ENCODE data around the gene OR6B2. TPM values are rescaled to one million over a fixed set of nuclear protein-coding genes. Genes with fewer than 3 reads are reported as not detected.

Gene OR6B2
- not detected for polyA plus RNA-seq
- long read RNA-seq, donor 1, result 0 reads
- long read RNA-seq, donor 2, result 0 reads
- long read RNA-seq, donor 3, result 0 reads
- long read RNA-seq, donor 4, result 0 reads
- long read RNA-seq, donor 5, result 0 reads
- long read RNA-seq, donor 6, result 0 reads
- long read RNA-seq, donor 7, result 0 reads
- long read RNA-seq, donor 8, result 0 reads
- long read RNA-seq, donor 9, result 0 reads
- long read RNA-seq, donor 10, result 0 reads

- 63 to 71% (median 63%) methylated on average over 6 of the region's 6 CpGs for WGBS, 3 donors
- no peak for FAIRE-seq
- no peaks in the 10 kb centered on the region for H3K36me3 ChIP-seq (ENCODE audit: control insufficient read depth in 3 of 3, insufficient read depth in 2 of 3, low read depth in 1 of 3, low read length in 3 of 3)
These were observed at the start of gene OR6B2 for GRCh38 chr2:240030379-240031094. TSS of gene OR6B2 (minus strand) at chr2:240030429. CDS start at chr2:240030429, 0 bp downstream.

DNA sequence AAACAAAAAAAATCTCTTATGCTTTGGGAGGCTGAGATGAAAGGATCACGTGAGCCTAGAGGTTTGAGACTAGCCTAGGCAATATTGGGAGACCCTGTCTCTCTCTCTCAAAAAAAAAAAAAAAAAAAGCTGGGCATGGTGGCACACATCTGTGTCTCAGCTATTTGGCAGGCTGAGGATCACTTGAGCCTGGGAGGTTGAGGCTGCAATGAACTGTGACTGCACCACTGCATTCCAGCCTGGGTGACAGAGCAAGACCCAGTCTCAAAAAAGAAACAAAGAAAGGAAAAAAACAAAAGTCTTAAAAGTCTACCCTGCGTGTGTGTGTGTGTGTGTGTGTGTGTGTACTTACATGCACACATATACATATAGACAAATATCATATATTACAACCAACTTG, 48.4 kb upstream of the OR6B2 start:
- H3K9me3 ChIP-seq (ENCODE audit: control insufficient read depth in 2 of 2, insufficient read depth in 1 of 2, low read depth in 1 of 2, low read length in 1 of 2), result no peaks in the 10 kb centered on the region
- no peak for FAIRE-seq
- 43 to 56% (median 52%) methylated on average over 2 of the region's 2 CpGs for WGBS, 3 donors
- H3K27me3 ChIP-seq (ENCODE audit: control insufficient read depth in 3 of 3, insufficient read depth in 3 of 3, low read length in 3 of 3), result peaks cover 0 to 2% (median 0%) of the 10 kb centered on the region in 3 donors
- H3K4me1 ChIP-seq (ENCODE audit: control insufficient read depth in 3 of 3, insufficient read depth in 2 of 3, low read depth in 1 of 3, low read length in 2 of 3), result no peaks in the 10 kb centered on the region
- DNase-seq, result no peak
- H3K36me3 ChIP-seq (ENCODE audit: control insufficient read depth in 3 of 3, insufficient read depth in 2 of 3, low read depth in 1 of 3, low read length in 3 of 3), result no peaks in the 10 kb centered on the region
- no peak overlapping the region for H3K4me3 ChIP-seq (ENCODE audit: low read depth in 1 of 3, low read length in 3 of 3)
- H3K27ac ChIP-seq (ENCODE audit: low read depth in 1 of 3, low read length in 2 of 3), result no peak overlapping the region

More at GRCh38 chr2:240030379-240031094, at the start of gene OR6B2:
- Histone ChIP-seq H3K9me3 (ENCODE audit: control insufficient read depth in 2 of 2, insufficient read depth in 1 of 2, low read depth in 1 of 2, low read length in 1 of 2) (no peaks in the 10 kb centered on the region), H3K4me1 (ENCODE audit: control insufficient read depth in 3 of 3, insufficient read depth in 2 of 3, low read depth in 1 of 3, low read length in 2 of 3) (no peaks in the 10 kb centered on the region), H3K4me3 (ENCODE audit: low read depth in 1 of 3, low read length in 3 of 3) (no peak within 1 kb of the TSS), H3K27ac (ENCODE audit: low read depth in 1 of 3, low read length in 2 of 3) (no peak within 1 kb of the TSS), H3K27me3 (ENCODE audit: control insufficient read depth in 3 of 3, insufficient read depth in 3 of 3, low read length in 3 of 3) (peaks cover 0 to 4% (median 0%) of the 10 kb centered on the region in 3 donors)
- no peak for DNase-seq

GRCh38 chr2:240077442-240077841, 47.2 kb upstream of the OR6B2 start:
- no peak for FAIRE-seq

GRCh38 chr2:240074545-240074944, 44.3 kb upstream of the OR6B2 start:
- Histone ChIP-seq H3K36me3 (ENCODE audit: control insufficient read depth in 3 of 3, insufficient read depth in 2 of 3, low read depth in 1 of 3, low read length in 3 of 3) (no peaks in the 10 kb centered on the region), H3K4me1 (ENCODE audit: control insufficient read depth in 3 of 3, insufficient read depth in 2 of 3, low read depth in 1 of 3, low read length in 2 of 3) (no peaks in the 10 kb centered on the region), H3K9me3 (ENCODE audit: control insufficient read depth in 2 of 2, insufficient read depth in 1 of 2, low read depth in 1 of 2, low read length in 1 of 2) (no peaks in the 10 kb centered on the region), H3K27me3 (ENCODE audit: control insufficient read depth in 3 of 3, insufficient read depth in 3 of 3, low read length in 3 of 3) (no peaks in the 10 kb centered on the region), H3K4me3 (ENCODE audit: low read depth in 1 of 3, low read length in 3 of 3) (no peak overlapping the region), H3K27ac (ENCODE audit: low read depth in 1 of 3, low read length in 2 of 3) (no peak overlapping the region)
- WGBS, 3 donors, result 66 to 87% (median 74%) methylated on average over 5 of the region's 5 CpGs
- FAIRE-seq, result no peak
- DNase-seq, result no peak

More at GRCh38 chr2:240077442-240077841, 47.2 kb upstream of the OR6B2 start:
- H3K27ac ChIP-seq (ENCODE audit: low read depth in 1 of 3, low read length in 2 of 3), result no peak overlapping the region
- H3K4me3 ChIP-seq (ENCODE audit: low read depth in 1 of 3, low read length in 3 of 3), result no peak overlapping the region
- no peaks in the 10 kb centered on the region for H3K36me3 ChIP-seq (ENCODE audit: control insufficient read depth in 3 of 3, insufficient read depth in 2 of 3, low read depth in 1 of 3, low read length in 3 of 3)
- no peak for DNase-seq
- no peaks in the 10 kb centered on the region for H3K4me1 ChIP-seq (ENCODE audit: control insufficient read depth in 3 of 3, insufficient read depth in 2 of 3, low read depth in 1 of 3, low read length in 2 of 3)
- no peaks in the 10 kb centered on the region for H3K9me3 ChIP-seq (ENCODE audit: control insufficient read depth in 2 of 2, insufficient read depth in 1 of 2, low read depth in 1 of 2, low read length in 1 of 2)
- peaks cover 0 to 2% (median 0%) of the 10 kb centered on the region in 3 donors for H3K27me3 ChIP-seq (ENCODE audit: control insufficient read depth in 3 of 3, insufficient read depth in 3 of 3, low read length in 3 of 3)

DNA sequence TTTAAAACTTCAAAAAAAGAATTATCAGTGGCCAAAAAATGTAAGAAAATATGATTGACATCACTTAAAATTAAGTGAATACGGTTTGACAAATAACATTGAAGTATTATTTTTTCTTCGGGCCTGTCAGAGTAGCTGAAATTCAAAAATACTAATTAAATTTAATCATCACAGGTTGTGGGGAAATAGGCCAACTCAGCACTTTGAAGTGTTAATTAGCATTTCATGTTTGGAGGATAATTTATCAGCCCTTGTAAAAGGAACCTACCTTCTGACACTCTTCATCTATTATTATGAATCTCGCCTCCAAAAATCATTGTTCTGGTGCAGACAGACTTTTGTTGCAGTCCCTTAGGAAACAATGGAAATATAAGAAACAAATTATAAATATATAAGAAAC, 40.7 kb upstream of the OR6B2 start:
- 87 to 90% (median 90%) methylated on average over 3 of the region's 3 CpGs for WGBS, 3 donors
- DNase-seq (no peak), FAIRE-seq (no peak)
- Histone ChIP-seq H3K4me1 (ENCODE audit: control insufficient read depth in 3 of 3, insufficient read depth in 2 of 3, low read depth in 1 of 3, low read length in 2 of 3) (no peaks in the 10 kb centered on the region), H3K27ac (ENCODE audit: low read depth in 1 of 3, low read length in 2 of 3) (no peak overlapping the region), H3K4me3 (ENCODE audit: low read depth in 1 of 3, low read length in 3 of 3) (no peak overlapping the region), H3K36me3 (ENCODE audit: control insufficient read depth in 3 of 3, insufficient read depth in 2 of 3, low read depth in 1 of 3, low read length in 3 of 3) (no peaks in the 10 kb centered on the region), H3K27me3 (ENCODE audit: control insufficient read depth in 3 of 3, insufficient read depth in 3 of 3, low read length in 3 of 3) (no peaks in the 10 kb centered on the region), H3K9me3 (ENCODE audit: control insufficient read depth in 2 of 2, insufficient read depth in 1 of 2, low read depth in 1 of 2, low read length in 1 of 2) (no peaks in the 10 kb centered on the region)

DNA sequence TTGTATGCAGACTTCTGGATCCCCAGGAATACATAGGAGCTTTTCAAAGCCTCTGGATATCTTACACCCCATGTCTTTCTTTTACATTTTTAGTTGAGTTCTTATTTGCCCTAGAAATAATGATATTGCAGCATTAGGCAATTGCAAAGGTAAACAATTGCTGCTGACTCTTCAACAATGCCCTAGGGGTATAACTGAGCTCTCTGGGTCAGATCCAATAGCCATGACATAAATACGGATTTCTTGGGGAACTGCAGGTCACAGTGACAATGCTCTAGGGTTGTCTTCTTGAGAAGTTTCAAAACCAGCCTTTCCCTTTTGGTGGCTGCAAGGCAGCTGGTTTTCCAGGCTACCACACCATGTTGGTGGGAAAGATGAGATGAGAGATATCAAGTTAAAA, 39.6 kb upstream of the OR6B2 start:
- 64 to 77% (median 77%) methylated on average over 1 of the region's 1 CpG for WGBS, 3 donors
- H3K27me3 ChIP-seq (ENCODE audit: control insufficient read depth in 3 of 3, insufficient read depth in 3 of 3, low read length in 3 of 3), result no peaks in the 10 kb centered on the region
- FAIRE-seq, result no peak

GRCh38 chr2:240068193-240068592, 38.0 kb upstream of the OR6B2 start:
- H3K4me3 ChIP-seq (ENCODE audit: low read depth in 1 of 3, low read length in 3 of 3), result no peak overlapping the region
- no peaks in the 10 kb centered on the region for H3K36me3 ChIP-seq (ENCODE audit: control insufficient read depth in 3 of 3, insufficient read depth in 2 of 3, low read depth in 1 of 3, low read length in 3 of 3)
- no peaks in the 10 kb centered on the region for H3K4me1 ChIP-seq (ENCODE audit: control insufficient read depth in 3 of 3, insufficient read depth in 2 of 3, low read depth in 1 of 3, low read length in 2 of 3)
- H3K9me3 ChIP-seq (ENCODE audit: control insufficient read depth in 2 of 2, insufficient read depth in 1 of 2, low read depth in 1 of 2, low read length in 1 of 2), result no peaks in the 10 kb centered on the region
- H3K27ac ChIP-seq (ENCODE audit: low read depth in 1 of 3, low read length in 2 of 3), result no peak overlapping the region
- 90 to 100% (median 94%) methylated on average over 1 of the region's 1 CpG for WGBS, 3 donors
- H3K27me3 ChIP-seq (ENCODE audit: control insufficient read depth in 3 of 3, insufficient read depth in 3 of 3, low read length in 3 of 3), result no peaks in the 10 kb centered on the region
- DNase-seq, result no peak
- FAIRE-seq, result no peak

More for the DNA sequence above, 39.6 kb upstream of the OR6B2 start:
- H3K4me3 ChIP-seq (ENCODE audit: low read depth in 1 of 3, low read length in 3 of 3), result no peak overlapping the region
- no peak for DNase-seq
- H3K36me3 ChIP-seq (ENCODE audit: control insufficient read depth in 3 of 3, insufficient read depth in 2 of 3, low read depth in 1 of 3, low read length in 3 of 3), result no peaks in the 10 kb centered on the region
- H3K4me1 ChIP-seq (ENCODE audit: control insufficient read depth in 3 of 3, insufficient read depth in 2 of 3, low read depth in 1 of 3, low read length in 2 of 3), result no peaks in the 10 kb centered on the region
- no peaks in the 10 kb centered on the region for H3K9me3 ChIP-seq (ENCODE audit: control insufficient read depth in 2 of 2, insufficient read depth in 1 of 2, low read depth in 1 of 2, low read length in 1 of 2)
- H3K27ac ChIP-seq (ENCODE audit: low read depth in 1 of 3, low read length in 2 of 3), result no peak overlapping the region

DNA sequence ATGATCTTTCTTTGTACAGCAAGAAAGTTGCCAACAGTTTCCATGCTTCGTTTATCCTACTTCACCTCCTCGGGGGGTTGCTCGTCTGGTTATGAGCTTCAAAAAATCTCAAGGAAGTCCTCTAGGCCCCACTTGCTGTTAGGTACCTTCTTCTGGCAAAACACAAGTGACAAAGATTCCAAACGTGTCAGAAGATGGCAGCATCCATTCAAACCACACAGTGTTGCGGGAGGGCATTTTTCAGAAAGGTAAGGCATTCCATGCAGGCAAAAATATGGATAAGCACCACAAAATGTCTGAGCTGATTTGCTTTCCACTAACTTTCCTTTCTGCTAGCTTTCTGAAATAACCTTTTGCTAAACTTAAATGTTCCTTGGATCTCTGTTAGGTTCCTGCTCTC, 36.3 kb upstream of the OR6B2 start:
- no peak overlapping the region for H3K27ac ChIP-seq (ENCODE audit: low read depth in 1 of 3, low read length in 2 of 3)
- no peaks in the 10 kb centered on the region for H3K4me1 ChIP-seq (ENCODE audit: control insufficient read depth in 3 of 3, insufficient read depth in 2 of 3, low read depth in 1 of 3, low read length in 2 of 3)
- DNase-seq (no peak), FAIRE-seq (no peak)
- H3K4me3 ChIP-seq (ENCODE audit: low read depth in 1 of 3, low read length in 3 of 3), result no peak overlapping the region
- H3K27me3 ChIP-seq (ENCODE audit: control insufficient read depth in 3 of 3, insufficient read depth in 3 of 3, low read length in 3 of 3), result no peaks in the 10 kb centered on the region
- 68 to 76% (median 72%) methylated on average over 5 of the region's 5 CpGs for WGBS, 3 donors
- H3K9me3 ChIP-seq (ENCODE audit: control insufficient read depth in 2 of 2, insufficient read depth in 1 of 2, low read depth in 1 of 2, low read length in 1 of 2), result no peaks in the 10 kb centered on the region
- no peaks in the 10 kb centered on the region for H3K36me3 ChIP-seq (ENCODE audit: control insufficient read depth in 3 of 3, insufficient read depth in 2 of 3, low read depth in 1 of 3, low read length in 3 of 3)
